KMS-11 (cell line): Measurements from ENCODE around the gene OR2D3.
"Not testable (repeated sequence)": the region's sequence is repeated elsewhere in the genome, so short reads cannot be mapped to it uniquely, and the experiment has no call there.

Source experiments
- H2AFZ ChIP-seq: fragments of 200-600 bp; sonication (generic); 2 replicates; pipeline ENCODE4 v1.6.1; 2016; ENCODE audit warnings: antibody characterized with exemption, mixed run types, low read depth
- H3K27ac ChIP-seq: fragments of 200-600 bp; sonication (generic); 2 replicates; pipeline ENCODE4 v1.6.1; 2016; ENCODE audit warnings: mild to moderate bottlenecking, mixed run types
- H3K27me3 ChIP-seq: fragments of 200-600 bp; sonication (generic); 2 replicates; pipeline ENCODE4 v1.6.1; 2017; ENCODE audit warnings: mild to moderate bottlenecking, low read depth, mixed run types, moderate library complexity; ENCODE audit not compliant: insufficient read depth
- H3K36me3 ChIP-seq: fragments of 200-600 bp; sonication (generic); 2 replicates; pipeline ENCODE4 v1.6.1; 2017; ENCODE audit warnings: mild to moderate bottlenecking, mixed run types; ENCODE audit not compliant: insufficient read depth
- H3K4me1 ChIP-seq: fragments of 200-600 bp; sonication (generic); 2 replicates; pipeline ENCODE4 v1.6.1; 2016; ENCODE audit warnings: mild to moderate bottlenecking, low read depth, mixed run types; ENCODE audit not compliant: poor library complexity, severe bottlenecking
- H3K4me2 ChIP-seq: fragments of 200-600 bp; sonication (generic); 2 replicates; pipeline ENCODE4 v1.7.0; 2016; ENCODE audit warnings: mild to moderate bottlenecking, mixed run types
- H3K4me3 ChIP-seq: fragments of 200-600 bp; sonication (generic); IDR thresholded peaks from 2 replicates; pipeline ENCODE4 v1.6.1; 2017; ENCODE audit warnings: low read depth, low read length, mixed read lengths; ENCODE audit not compliant: insufficient read depth
- H3K79me2 ChIP-seq: fragments of 200-600 bp; sonication (generic); 2 replicates; pipeline ENCODE4 v1.6.1; 2016; ENCODE audit warnings: low read depth, mixed run types; ENCODE audit not compliant: insufficient read depth
- H3K9ac ChIP-seq: fragments of 200-600 bp; sonication (generic); 2 replicates; pipeline ENCODE4 v1.6.1; 2016; ENCODE audit warnings: mild to moderate bottlenecking, mixed run types
- H4K20me1 ChIP-seq: fragments of 200-600 bp; sonication (generic); 2 replicates; pipeline ENCODE4 v1.6.1; 2016; ENCODE audit warnings: mild to moderate bottlenecking, mixed run types; ENCODE audit not compliant: insufficient read depth
- TF ChIP-seq, protein P1 (sequence below): fragments of 200-600 bp; sonication (generic); conservative IDR thresholded peaks from 2 replicates; pipeline ENCODE4 v1.6.1; 2017; ENCODE audit warnings: low read depth, mild to moderate bottlenecking, antibody characterized with exemption, low read length, moderate library complexity, mixed read lengths

OR2D3 gene

DNA sequence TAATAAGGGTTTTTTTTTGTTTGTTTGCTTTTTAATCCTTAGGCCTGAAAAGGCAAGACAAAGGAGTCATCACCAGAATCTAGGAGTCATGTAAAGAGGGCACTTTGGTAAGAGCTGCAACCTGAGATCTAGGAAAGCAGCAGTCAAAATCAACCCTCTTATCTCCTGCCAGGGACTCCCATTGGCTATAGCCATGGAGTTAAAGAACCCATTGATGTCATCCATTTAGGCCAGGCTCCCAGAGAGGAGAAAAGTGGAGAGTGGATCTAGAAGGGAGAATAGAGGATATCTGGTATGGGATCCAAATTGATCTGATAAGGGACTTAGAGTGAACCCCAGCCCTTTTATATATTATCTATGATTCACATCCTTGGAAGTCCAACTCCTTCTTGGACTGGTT is 41.3 kb downstream of the OR2D3 start:
- no peaks in the 10 kb centered on the region for H3K27me3 ChIP-seq
- peak overlapping the region; percentile 50; the same call in 1 of the 2 replicates for H3K9ac ChIP-seq
- H3K4me3 ChIP-seq = no peak overlapping the region
- no peaks in the 10 kb centered on the region for H3K79me2 ChIP-seq
- peak overlapping the region; percentile 76 for H3K4me2 ChIP-seq
- TF ChIP-seq, protein P1, sequence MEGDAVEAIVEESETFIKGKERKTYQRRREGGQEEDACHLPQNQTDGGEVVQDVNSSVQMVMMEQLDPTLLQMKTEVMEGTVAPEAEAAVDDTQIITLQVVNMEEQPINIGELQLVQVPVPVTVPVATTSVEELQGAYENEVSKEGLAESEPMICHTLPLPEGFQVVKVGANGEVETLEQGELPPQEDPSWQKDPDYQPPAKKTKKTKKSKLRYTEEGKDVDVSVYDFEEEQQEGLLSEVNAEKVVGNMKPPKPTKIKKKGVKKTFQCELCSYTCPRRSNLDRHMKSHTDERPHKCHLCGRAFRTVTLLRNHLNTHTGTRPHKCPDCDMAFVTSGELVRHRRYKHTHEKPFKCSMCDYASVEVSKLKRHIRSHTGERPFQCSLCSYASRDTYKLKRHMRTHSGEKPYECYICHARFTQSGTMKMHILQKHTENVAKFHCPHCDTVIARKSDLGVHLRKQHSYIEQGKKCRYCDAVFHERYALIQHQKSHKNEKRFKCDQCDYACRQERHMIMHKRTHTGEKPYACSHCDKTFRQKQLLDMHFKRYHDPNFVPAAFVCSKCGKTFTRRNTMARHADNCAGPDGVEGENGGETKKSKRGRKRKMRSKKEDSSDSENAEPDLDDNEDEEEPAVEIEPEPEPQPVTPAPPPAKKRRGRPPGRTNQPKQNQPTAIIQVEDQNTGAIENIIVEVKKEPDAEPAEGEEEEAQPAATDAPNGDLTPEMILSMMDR = no peak
- peak overlapping the region; percentile 92 for H3K27ac ChIP-seq
- no peak overlapping the region for H2AFZ ChIP-seq
- H3K4me1 ChIP-seq = peaks cover 48% of the 10 kb centered on the region
- no peaks in the 10 kb centered on the region for H3K36me3 ChIP-seq
- H4K20me1 ChIP-seq = no peaks in the 10 kb centered on the region

GRCh38 chr11:6962673-6963072 is 41.9 kb downstream of the OR2D3 start:
- H2AFZ ChIP-seq = no peak overlapping the region
- no peaks in the 10 kb centered on the region for H3K36me3 ChIP-seq
- H3K4me2 ChIP-seq = peak overlapping the region; percentile 76
- no peaks in the 10 kb centered on the region for H3K27me3 ChIP-seq
- H3K4me1 ChIP-seq = peaks cover 48% of the 10 kb centered on the region
- no peak overlapping the region for H3K4me3 ChIP-seq
- H4K20me1 ChIP-seq = no peaks in the 10 kb centered on the region
- peak overlapping the region; percentile 50; the same call in 1 of the 2 replicates for H3K9ac ChIP-seq
- TF ChIP-seq, protein P1 = no peak
- H3K79me2 ChIP-seq = no peaks in the 10 kb centered on the region
- peak overlapping the region; percentile 92 for H3K27ac ChIP-seq

DNA sequence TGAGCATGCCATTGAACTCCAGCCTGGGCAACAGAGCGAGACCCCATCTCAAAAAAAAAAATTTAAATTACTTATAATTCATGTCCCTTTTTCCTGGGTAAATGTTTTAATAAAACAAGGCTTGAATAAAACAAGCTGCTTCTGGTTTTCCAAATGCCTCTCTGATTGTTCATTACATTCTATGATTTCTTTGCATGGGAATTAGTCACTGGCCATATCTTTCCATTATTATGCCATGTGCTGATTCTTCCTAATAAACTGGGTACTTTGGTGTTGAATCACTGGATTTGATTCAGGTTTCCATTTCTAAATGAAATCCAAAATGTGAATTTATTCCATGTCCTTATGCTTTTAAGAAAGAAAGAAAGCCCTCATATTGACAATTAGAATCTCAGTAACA is 48.0 kb downstream of the OR2D3 start:
- Histone ChIP-seq H3K4me2 (no peak overlapping the region), H2AFZ (no peak overlapping the region), H3K36me3 (no peaks in the 10 kb centered on the region), H3K4me1 (peaks cover 17% of the 10 kb centered on the region), H3K79me2 (no peaks in the 10 kb centered on the region), H4K20me1 (no peaks in the 10 kb centered on the region), H3K9ac (no peak overlapping the region), H3K4me3 (no peak overlapping the region), H3K27me3 (no peaks in the 10 kb centered on the region), H3K27ac (no peak overlapping the region)
- TF ChIP-seq, protein P1 = no peak

GRCh38 chr11:6969854-6970253 is 49.1 kb downstream of the OR2D3 start:
- H2AFZ ChIP-seq, H3K36me3 ChIP-seq, H4K20me1 ChIP-seq: not testable (repeated sequence)

More at GRCh38 chr11:6969854-6970253, 49.1 kb downstream of the OR2D3 start:
- H3K4me1 ChIP-seq, H3K79me2 ChIP-seq, H3K4me2 ChIP-seq, H3K27me3 ChIP-seq, H3K9ac ChIP-seq, H3K27ac ChIP-seq, H3K4me3 ChIP-seq: not testable (repeated sequence)
